ENCODE measurements around the gene PREX1.

DNA sequence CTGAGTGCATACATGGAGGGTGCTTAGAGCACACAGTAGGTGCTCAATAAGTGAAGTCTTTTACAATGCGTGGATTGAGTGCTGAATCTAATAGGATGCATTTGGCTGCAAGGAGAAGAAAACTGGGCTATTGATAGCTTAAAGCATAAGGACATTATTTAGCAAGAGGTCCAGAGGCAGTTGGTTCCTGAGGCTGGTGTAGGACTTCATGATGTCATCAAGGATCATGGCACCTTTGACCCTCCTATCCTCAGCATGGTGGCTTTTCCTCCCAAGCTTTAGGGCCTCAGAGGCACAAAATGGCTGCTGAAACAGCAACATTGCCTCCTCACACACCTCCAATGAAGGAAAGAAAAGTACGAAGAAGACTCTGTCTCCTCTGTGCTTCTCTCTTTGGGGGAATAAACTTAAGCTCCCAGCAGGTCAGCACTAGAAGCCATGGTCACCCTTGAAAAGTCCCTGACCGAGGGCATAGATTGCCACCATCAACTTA lies 3.1 kb upstream of the PREX1 start:
- TF ChIP-seq, protein P1, sequence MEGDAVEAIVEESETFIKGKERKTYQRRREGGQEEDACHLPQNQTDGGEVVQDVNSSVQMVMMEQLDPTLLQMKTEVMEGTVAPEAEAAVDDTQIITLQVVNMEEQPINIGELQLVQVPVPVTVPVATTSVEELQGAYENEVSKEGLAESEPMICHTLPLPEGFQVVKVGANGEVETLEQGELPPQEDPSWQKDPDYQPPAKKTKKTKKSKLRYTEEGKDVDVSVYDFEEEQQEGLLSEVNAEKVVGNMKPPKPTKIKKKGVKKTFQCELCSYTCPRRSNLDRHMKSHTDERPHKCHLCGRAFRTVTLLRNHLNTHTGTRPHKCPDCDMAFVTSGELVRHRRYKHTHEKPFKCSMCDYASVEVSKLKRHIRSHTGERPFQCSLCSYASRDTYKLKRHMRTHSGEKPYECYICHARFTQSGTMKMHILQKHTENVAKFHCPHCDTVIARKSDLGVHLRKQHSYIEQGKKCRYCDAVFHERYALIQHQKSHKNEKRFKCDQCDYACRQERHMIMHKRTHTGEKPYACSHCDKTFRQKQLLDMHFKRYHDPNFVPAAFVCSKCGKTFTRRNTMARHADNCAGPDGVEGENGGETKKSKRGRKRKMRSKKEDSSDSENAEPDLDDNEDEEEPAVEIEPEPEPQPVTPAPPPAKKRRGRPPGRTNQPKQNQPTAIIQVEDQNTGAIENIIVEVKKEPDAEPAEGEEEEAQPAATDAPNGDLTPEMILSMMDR (IDR thresholded peaks at IDR 0.05): no peak
- TF ChIP-seq POLR2A (IDR thresholded peaks at IDR 0.05) (no peak), POLR2AphosphoS5 (IDR thresholded peaks at IDR 0.05; ENCODE audit: insufficient read depth in 1 of 2, low read depth in 1 of 2) (no peak)

All from vagina (tissue), 2 donors.